GF-D8 (cell line): ENCODE measurements around the gene ASCC3.

Experiments used
- DNase-seq: peaks from one replicate; lab custom pipeline; 2025; lab: John Stamatoyannopoulos, UW

The ASCC3 gene

DNA sequence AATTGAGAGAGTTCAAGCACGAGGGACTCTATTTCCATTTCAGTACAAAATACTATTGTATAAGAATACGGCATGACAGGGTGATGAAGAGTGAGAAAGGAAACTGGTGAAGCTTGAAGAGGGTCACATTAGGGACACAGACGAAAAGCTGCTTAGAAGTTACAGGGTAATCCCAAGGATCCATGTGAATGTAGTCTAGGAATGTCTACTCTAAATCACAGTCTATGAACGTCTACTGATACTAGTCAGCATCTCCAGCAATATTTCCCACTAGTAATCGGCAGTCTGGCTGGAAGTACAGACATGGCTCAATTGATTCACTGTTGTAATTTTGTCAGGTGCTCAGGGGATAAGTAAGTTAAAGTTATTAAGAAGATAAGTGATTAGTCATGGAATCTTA, 156.4 kb downstream of the ASCC3 start:
- DNase-seq = no peak

DNA sequence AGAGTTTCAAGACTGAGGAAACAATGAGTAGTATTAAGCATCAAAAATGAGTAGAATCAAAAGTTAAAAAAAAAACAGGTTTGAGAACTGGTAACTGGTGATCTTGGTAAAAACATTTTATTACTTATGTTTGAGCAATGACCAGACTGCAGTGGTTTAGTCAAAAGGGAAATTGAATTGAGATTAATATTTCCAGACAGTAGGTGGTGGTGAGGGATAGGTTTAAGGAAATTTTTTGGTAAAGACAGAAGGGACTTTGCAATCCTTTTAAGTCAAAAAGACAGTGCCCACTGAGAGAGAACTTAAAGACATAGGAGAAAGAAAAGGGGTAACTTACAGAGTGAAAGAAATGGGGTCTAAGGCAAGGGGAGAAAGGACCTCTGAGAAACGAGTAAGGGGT, 156.9 kb downstream of the ASCC3 start:
- no peak for DNase-seq

DNA sequence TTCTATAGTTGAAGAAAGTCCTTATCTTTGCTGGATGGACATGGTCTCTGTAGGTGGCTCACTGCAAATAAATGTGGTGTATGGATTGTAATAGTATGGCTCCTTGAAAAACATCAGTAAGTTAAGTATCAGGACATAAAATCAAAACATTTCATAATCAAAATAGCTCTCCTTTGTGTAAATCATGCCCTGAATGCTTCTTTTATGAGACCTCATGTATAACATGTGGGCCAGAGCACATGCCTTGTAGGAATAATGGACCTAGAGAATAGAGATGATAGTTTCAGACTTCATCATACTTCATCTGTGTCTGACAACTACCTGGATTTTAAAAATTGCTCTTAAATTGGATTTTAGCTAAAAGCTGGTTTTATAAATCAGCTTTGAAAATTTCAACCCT, 159.9 kb downstream of the ASCC3 start:
- no peak for DNase-seq

DNA sequence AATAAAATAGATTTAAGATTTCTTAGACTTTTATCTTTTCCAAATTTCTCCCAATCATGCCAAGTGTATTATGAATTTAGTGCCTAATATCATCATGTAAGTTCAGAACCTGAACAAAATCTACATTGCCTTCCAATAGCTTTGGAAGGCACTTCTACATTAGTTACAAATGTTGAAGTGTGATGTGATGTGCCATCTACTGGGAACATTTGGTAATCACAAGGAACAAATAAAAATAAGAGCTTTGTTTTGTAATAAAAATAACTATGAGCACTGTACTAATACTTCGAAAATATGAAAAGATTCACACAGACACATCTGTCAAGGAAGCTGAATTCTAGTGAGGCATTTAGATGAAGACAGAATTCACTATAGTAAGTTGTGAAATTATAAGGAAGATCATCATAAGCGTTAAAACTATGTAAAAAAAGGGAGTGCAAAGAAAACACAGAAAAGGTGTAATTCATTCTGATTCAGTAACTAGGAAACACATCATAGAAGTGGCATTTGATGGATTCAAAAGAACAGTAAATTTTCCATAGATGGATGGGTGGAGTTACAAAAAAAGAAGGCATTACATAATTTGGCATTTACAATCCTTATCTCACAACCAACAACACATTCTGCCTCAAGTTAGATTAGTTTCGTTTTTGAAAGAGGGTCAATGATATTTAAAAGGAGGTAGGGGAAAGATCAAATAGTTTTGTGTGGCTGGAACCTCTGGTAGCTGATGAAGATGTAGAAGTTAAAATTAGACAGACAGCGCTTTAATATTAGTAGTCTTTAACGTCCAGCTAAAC, 161.0 kb downstream of the ASCC3 start:
- DNase-seq = no peak

DNA sequence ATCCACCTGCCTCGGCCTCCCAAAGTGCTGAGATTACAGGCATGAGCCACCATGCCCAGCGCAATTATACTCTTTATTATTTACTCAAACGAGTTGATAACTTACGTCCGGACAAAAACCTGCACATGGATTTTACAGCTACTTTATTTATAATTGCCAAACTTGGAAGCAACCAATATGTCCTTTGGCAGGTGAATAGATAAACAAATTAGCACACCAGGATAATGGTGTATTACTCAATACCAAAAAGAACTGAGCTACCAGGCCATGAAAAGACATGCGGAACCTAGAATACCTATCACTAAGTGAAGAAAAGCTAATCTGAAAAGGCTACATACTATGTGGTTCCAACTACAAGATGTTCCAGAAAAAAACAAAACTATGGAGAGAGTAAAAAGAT, 168.1 kb downstream of the ASCC3 start:
- no peak for DNase-seq

DNA sequence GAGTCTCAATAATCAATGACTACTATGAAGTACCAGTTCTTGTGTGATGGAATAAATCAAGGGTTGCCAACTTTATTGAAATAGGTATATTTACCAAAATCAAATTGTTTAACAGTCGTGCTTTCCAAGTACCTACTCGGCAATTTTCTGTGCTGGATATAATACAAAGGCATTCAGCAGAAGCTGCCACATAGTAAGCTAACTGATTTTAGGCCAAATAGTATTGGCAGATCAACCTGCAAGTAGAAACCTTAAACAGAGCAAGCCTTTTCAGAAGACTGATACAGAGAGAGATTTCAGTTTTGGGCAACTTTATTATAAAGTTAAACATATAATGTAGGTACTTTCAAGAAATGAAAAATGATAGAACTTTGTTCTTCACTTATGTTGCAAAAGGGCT, 174.6 kb downstream of the ASCC3 start:
- DNase-seq = no peak

DNA sequence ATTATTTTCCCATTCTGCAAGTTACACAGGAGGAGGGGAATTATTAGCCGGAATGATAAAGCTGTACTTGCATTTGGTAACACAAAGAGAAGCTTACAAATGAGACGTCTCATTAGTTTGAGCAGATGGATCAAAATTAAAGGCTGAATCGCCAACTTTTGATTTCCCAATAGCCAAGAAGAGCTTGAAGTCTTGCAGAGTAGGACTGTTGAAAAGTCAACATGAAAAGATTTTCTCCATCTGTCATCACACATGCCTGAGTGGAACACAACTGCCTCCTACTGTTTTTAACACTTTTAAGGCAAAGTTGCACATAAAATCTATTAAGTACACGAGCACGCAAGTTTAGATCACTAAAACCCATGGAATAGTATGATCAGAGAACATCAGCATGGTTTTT, 176.2 kb downstream of the ASCC3 start:
- no peak for DNase-seq

DNA sequence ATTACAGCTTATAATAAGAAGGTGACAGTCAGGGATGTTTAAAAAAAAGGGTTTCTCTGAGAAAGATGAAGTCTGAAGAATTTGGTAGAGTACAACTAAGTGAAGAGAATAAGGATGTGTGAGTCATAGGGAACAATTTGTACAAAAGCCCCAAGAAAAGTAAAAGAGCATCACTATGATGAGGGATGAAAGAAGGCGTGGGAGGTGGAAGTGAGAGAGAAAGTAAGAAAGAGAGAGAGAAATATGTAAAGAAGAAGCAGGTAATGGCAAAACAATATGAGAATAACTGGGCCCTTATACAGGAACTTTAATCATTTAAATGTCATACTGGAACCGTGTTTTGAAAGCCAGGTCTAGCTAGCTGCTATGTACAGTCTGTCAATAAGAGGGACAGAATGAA, 179.4 kb downstream of the ASCC3 start:
- no peak for DNase-seq

DNA sequence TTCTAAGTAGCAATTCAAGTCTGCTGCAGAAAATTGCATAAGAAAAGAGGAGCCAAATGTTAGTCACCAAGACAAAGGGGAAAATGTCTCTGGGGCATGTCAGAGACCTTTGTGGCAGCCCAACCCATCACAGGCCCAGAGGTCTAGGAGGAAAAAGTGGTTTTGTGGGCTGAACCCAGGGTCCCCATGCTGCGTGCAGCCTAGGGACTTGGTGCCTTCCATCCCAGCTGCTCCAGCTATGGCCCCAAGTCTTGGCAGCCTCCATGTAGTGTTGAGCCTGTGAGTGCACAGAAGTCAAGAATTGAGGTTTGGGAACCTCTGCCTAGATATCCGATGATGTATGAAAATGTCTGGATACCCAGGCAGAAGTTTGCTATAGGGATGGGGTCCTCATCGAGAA, 181.1 kb downstream of the ASCC3 start:
- no peak for DNase-seq

DNA sequence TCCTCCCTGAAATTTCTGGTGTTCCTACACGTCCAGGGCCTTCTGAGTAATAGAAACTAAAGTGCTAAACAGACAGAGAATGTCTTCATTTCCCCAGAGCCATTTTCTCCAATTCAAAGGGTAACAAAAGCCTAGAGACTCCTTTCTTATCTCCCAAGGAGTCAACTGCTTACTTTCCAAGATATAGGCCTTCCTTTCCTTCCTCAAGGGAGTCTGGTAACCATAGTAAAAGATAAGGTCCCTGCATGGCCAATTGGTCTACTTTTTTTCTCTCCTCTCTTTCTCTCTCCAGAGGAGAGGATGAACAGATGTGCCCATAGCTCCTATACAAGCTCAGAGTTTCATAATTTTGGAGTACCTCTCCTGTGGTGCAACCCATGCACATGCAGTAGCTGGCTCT, 185.7 kb downstream of the ASCC3 start:
- no peak for DNase-seq

DNA sequence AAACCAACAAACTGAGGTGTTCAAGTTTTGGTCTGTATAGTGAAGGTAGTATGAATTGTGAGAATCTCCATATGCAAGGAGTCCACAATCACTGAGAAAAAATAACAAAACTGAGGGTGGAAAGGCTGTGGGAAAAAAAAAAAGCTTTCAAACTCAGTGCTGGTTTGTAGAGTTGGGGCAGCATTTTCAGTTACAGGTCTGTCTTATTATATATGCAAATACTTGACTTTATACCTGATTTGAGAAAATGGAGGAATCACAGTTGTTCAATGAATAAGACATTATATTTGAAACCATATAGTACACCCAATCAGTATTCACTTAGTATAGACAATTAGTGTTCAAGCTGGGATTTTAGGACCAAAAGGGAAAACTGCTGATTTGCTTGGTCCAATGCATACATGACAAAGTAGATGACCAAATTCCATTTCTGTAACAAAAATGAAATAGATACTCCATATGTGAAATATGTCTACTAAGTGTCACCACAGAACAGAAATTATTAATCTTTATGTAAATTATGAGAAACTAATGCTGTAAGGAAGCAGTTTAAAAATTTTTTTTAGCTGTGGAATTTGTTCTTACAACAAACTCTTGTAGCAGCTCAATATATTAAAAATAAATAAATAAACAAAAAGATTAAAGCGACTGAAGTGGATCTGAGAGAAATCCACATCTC, 187.7 kb downstream of the ASCC3 start:
- DNase-seq = no peak

DNA sequence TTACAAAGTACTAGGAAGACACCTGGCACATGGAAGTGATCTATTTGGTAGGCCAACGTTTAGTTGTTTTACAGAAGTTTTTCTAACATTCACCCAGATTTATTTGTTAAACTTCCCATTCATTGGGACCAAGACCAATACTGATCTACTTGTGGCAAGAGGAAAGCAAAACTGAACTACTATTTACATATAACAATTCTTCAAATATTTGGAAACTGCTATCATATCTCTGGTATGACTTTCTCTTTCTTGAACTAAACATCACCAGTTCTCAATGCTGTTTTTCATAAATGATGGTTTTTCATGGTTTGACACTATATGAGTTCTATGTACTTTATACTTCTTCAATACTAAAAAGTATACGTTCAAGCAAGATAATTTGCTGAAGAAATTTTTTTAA, 189.2 kb downstream of the ASCC3 start:
- DNase-seq = no peak

DNA sequence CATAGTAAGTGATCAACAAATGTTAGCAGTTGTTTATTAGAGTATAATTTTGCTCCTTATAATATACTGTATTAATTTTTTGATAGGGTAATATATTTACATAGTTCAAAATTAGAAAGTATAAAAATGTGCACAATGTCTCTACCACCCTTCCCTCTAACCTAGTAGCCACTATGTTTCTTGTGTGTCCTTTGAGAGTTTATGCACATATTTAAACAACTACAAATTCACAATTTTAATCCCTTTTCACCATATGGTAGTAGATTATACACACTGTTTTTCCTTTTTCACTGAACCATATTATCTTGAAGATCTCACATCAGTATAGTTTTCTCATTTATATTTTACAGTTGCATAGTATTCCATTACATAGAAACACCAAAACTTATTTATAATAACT, 194.9 kb downstream of the ASCC3 start:
- DNase-seq = no peak

DNA sequence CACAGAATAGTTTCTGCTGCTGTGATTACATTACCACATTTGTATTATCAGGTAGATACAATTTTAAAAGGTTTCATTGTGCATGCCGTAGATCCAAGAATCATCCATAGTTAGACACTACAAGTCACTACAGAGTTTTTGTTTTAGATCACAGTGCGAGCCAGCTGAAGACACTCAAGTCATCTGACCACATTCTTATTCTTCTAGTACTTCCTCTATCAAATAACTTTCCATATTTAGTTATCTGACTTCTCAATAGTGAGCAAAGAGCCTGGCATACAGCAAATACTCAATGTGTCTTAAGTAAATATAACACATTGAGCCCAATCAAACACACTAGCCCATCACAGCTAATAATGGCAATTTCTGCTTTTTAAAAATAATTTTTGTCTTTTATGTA, 195.4 kb downstream of the ASCC3 start:
- DNase-seq = no peak

DNA sequence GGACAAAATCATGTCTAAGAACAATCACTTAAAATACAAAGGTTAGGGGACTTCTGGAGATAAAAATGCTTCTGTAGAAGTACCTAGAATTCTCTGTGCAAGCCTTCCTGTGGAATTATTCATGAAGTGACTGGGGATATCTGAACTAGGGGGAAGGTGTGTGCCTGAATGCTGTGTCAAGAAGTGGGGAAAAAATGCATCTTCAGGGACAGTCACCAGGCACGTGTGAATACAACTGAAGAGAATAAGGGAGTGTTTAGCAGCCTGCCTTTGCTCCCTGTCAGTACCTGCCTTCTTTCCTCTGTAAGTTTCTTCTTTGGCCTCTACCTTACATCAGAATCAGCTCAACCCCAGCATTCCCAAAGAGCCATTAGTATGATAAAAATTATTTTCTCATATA, 201.0 kb downstream of the ASCC3 start:
- DNase-seq = no peak

DNA sequence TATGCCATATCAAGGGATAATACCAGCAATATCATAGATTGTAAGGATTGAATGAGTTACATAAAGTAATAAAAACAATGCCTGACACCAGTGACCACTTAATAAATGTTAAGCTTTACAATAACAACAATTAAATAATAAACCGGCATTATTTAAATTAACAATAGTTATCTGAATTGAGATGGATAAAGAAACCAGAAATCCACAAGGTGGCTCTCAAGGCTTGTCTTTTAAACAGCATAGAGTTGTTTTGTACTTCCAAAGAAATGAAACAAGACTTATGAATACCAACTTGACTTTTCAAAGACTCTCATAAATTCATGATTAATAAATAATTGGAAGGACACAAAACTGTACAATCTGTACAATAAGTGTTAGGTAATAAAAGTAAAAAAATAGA, 203.1 kb downstream of the ASCC3 start:
- no peak for DNase-seq

DNA sequence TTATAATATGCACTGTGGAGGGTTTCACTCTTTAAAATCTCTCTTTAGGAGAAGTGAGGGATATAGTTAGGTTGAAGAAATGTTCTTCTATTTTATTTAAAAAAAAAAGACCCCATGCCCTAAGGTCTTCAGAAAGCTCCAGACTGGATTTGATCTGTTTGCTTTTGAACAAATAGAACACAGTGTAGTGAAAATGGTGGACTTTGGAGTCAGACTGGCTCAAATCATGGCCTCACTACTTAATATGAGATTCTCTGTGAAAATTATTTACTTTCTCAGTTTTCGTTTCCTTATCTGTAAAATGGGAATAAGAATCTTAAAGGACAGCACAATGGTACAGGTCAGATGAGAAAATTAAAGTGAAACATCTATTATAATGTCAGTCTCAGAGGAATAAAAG, 203.9 kb downstream of the ASCC3 start:
- DNase-seq = no peak

DNA sequence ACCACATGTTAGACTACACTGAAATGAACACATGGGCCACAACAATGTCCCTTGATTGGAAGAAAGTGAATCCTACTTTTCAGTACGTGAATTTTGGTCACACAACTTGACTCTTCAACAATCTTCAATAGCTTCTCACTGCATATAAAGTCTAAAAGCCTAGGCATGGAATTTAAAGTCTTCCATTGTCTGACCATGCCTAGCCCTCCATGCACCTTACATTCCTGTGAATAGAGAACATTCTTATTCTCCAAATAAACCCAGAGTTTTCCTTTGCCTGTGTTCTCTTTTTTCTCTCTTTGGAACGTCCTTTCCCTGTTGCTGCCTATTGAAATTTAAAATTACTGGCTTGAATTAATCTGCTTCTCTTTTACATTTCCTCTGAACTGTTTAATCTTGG, 207.5 kb downstream of the ASCC3 start:
- DNase-seq = no peak

DNA sequence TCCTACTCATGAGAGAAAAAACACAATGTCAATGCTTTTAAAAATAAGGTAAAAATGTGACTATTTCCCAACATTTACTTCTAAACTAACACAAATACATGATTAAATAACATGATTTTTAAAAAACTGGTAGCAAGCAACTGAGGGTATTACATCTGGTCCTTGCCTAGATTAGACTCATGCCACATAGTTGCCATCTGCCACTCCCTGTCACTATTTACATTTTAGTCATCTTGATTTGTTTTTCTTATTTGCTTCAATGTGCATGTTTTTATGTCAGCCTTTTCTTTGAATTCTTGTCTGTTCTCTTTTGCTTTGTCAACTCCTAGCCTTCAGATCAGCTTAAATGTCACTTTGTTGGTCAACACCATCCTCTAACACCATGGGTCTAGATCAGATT, 209.4 kb downstream of the ASCC3 start:
- DNase-seq = no peak

DNA sequence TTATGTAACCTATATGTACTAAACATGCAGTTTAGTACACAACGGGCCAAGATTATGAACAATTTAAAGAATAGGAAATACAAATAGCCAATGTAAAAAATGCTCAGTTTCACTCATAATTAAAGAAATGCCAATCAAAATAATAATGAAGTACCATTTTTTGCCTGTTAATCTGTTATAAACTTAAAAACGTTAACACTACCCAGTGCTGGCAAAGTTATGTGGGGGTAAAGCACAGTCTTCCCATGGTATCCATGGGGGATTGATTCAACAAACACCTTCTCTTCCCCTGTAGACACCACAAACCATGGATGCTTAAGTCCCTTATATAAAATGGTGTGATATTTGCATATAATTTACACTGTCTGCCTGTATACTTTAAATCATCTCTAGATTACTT, 211.1 kb downstream of the ASCC3 start:
- DNase-seq = no peak

DNA sequence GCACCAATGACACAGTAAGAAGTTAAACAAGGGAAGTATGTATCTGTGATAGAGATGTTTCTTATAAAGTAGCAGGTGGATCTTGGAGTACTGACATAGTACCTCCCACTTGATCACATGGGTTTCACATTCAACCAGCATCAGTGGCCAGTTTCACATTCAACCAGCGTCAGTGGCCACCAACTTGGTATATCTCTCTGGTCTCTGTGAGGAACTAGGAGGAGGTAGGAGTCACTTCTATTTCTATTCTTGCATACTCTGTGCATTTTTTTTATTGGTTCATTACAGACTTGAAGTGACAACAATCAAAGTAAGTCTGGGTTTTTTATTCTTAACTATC, 216.1 kb downstream of the ASCC3 start:
- no peak for DNase-seq

DNA sequence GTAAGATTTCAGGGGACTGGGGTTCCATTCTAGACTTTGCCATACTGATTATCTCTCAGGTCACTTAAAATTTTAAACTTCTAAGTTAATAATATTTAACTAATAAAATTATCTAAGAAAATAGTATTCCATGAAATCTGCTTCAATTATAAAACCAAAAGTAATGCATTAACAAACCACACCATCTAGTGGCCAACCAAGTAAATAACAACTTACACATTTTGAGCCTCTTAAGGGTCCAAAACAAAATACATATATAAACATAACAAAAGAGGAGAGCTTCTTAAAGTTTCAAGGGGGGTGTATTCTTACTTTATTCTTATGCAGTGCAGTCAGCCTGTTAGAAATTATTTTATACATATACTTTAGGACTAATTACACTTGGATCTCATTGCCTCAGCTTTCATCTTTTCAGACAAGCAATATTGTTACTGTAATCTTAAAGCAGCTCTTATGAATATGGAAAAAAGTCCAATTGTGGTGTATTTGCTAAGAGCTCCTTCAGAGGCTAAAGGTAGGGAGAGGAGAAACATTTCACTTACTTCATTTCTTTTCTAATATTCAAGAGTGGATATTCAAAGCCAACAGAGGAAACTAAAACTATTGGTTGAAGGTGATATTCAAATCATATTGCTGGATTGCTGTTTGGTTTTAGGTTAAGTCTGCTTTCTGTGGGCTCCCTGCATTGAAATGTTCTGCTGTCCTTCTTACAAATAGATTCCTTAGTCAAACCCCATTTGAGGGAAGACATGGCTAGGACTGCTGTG, 216.7 kb downstream of the ASCC3 start:
- no peak for DNase-seq

DNA sequence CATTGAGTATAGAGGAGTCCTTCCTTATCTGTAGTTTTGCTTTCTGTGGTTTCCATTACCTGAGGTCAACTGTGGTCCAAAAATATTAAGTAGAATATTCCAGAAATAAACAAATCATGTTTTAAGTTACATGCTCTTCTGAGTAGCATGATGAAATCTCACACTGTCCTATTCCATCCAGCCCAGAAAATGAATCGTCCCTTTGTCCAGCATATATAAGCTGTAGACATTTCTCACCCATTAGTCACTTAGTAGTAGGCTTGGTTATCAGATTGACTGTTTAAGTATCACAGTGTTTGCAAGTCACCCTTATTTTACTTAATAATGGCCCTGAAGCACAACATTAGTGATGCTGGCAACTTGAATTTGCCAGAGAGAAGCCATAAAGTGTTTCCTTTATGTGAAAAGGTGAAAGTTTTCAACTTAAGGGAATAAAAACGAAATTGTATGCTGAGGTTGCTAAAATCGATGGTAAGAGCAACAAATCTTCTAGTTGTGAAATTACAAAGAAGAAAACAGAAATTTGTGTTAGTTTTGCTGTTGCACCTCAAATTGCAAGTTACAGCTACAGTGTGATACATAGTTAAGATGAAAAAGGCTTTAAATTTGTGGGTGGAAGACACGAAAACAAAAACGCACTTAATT, 217.8 kb downstream of the ASCC3 start:
- DNase-seq = no peak
